Neural cell (in vitro differentiated cells): ENCODE data around the gene KIRREL3.

ENCODE experiments used
- EZH2 ChIP-seq: fragments of 200-600, 300-800 bp; shearing (Covaris generic), sonication (generic); IDR thresholded peaks from 2 replicates; pipeline ENCODE4 v1.6.1; 2014; ENCODE audit warnings: antibody characterized with exemption, low read length, borderline replicate concordance, mild to moderate bottlenecking; ENCODE audit not compliant: insufficient read depth, poor library complexity, severe bottlenecking
- POLR2AphosphoS5 ChIP-seq: IDR thresholded peaks from 2 replicates; pipeline ENCODE4 v1.6.1; 2012
- RAD21 ChIP-seq: fragments of 450-650 bp; conservative IDR thresholded peaks from 2 replicates; pipeline ENCODE4 v1.6.1; 2014; ENCODE audit warnings: antibody characterized with exemption, mild to moderate bottlenecking, moderate library complexity
- TAF1 ChIP-seq: IDR thresholded peaks from 2 replicates; pipeline ENCODE4 v1.6.1; 2012; ENCODE audit warnings: low read depth
- TF ChIP-seq, protein P1 (sequence below): IDR thresholded peaks from 2 replicates; pipeline ENCODE4 v1.6.1; 2012; ENCODE audit warnings: borderline replicate concordance
- TF ChIP-seq, protein P2 (sequence below): fragments of 450-650 bp; IDR thresholded peaks from 2 replicates; pipeline ENCODE4 v1.5.1; 2014; ENCODE audit warnings: antibody characterized with exemption, mild to moderate bottlenecking, moderate library complexity; ENCODE audit not compliant: poor library complexity, severe bottlenecking

DNA sequence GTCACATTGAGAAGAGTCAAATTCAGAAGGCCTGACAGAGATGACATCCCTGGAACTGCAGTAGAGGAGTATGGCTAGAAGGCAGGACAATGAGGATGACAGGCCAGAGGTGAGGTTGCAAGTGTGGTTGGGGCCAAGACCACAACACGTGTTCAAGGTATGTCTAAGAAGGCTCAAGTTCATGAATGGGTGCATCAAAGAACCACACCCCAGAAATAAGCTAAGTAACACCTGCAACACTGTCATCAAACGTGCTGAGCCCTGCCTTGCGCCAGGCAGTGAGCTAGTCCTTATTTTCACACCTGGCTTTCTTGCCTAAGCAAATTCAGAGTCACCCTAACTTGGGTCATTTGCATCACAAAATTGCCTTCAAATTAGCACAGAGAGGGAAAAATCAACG lies 313.6 kb downstream of the KIRREL3 start:
- TF ChIP-seq, protein P1, sequence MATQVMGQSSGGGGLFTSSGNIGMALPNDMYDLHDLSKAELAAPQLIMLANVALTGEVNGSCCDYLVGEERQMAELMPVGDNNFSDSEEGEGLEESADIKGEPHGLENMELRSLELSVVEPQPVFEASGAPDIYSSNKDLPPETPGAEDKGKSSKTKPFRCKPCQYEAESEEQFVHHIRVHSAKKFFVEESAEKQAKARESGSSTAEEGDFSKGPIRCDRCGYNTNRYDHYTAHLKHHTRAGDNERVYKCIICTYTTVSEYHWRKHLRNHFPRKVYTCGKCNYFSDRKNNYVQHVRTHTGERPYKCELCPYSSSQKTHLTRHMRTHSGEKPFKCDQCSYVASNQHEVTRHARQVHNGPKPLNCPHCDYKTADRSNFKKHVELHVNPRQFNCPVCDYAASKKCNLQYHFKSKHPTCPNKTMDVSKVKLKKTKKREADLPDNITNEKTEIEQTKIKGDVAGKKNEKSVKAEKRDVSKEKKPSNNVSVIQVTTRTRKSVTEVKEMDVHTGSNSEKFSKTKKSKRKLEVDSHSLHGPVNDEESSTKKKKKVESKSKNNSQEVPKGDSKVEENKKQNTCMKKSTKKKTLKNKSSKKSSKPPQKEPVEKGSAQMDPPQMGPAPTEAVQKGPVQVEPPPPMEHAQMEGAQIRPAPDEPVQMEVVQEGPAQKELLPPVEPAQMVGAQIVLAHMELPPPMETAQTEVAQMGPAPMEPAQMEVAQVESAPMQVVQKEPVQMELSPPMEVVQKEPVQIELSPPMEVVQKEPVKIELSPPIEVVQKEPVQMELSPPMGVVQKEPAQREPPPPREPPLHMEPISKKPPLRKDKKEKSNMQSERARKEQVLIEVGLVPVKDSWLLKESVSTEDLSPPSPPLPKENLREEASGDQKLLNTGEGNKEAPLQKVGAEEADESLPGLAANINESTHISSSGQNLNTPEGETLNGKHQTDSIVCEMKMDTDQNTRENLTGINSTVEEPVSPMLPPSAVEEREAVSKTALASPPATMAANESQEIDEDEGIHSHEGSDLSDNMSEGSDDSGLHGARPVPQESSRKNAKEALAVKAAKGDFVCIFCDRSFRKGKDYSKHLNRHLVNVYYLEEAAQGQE, result no peak
- TF ChIP-seq, protein P2, sequence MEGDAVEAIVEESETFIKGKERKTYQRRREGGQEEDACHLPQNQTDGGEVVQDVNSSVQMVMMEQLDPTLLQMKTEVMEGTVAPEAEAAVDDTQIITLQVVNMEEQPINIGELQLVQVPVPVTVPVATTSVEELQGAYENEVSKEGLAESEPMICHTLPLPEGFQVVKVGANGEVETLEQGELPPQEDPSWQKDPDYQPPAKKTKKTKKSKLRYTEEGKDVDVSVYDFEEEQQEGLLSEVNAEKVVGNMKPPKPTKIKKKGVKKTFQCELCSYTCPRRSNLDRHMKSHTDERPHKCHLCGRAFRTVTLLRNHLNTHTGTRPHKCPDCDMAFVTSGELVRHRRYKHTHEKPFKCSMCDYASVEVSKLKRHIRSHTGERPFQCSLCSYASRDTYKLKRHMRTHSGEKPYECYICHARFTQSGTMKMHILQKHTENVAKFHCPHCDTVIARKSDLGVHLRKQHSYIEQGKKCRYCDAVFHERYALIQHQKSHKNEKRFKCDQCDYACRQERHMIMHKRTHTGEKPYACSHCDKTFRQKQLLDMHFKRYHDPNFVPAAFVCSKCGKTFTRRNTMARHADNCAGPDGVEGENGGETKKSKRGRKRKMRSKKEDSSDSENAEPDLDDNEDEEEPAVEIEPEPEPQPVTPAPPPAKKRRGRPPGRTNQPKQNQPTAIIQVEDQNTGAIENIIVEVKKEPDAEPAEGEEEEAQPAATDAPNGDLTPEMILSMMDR, result no peak
- TF ChIP-seq EZH2 (no peak), POLR2AphosphoS5 (no peak), RAD21 (no peak), TAF1 (no peak)
